Measurements from ENCODE around the gene IMPDH2.
A peak's percentile ranks its signal among the peaks of the same experiment; 100 is the strongest.

Gene IMPDH2

GRCh38 chr3:48997102-48997635 is 32.0 kb downstream of the IMPDH2 start:
- TF ChIP-seq CTCF (IDR thresholded peaks at IDR 0.05; ENCODE audit: low read depth, low read length), result no peak
- no peak overlapping the region for H3K4me3 ChIP-seq (ENCODE audit: low read depth, low read length)

- TF ChIP-seq CTCF (IDR thresholded peaks at IDR 0.05; ENCODE audit: low read depth, low read length), result no peak
- H3K4me3 ChIP-seq (ENCODE audit: low read depth, low read length), result no peak overlapping the region
Measured at GRCh38 chr3:48996640-48997039, 32.6 kb downstream of the IMPDH2 start.

GRCh38 chr3:48993834-48994233 is 35.4 kb downstream of the IMPDH2 start:
- TF ChIP-seq CTCF (IDR thresholded peaks at IDR 0.05; ENCODE audit: low read depth, low read length), result no peak
- H3K4me3 ChIP-seq (ENCODE audit: low read depth, low read length), result no peak overlapping the region

GRCh38 chr3:48991851-48992545 is 37.2 kb downstream of the IMPDH2 start:
- no peak for TF ChIP-seq CTCF (IDR thresholded peaks at IDR 0.05; ENCODE audit: low read depth, low read length)
- 0 out of 2 replicates have a peak overlapping the region, but pooled peaks have one; percentile 0 for H3K4me3 ChIP-seq (ENCODE audit: low read depth, low read length)

GRCh38 chr3:48990636-48991469 is 38.3 kb downstream of the IMPDH2 start:
- H3K4me3 ChIP-seq (ENCODE audit: low read depth, low read length), result peak overlapping the region; percentile 80
- TF ChIP-seq CTCF (IDR thresholded peaks at IDR 0.05; ENCODE audit: low read depth, low read length), result no peak

- peak within 1 kb of the TSS; percentile 80 for H3K4me3 ChIP-seq (ENCODE audit: low read depth, low read length)
- peak; percentile 31 for TF ChIP-seq CTCF (IDR thresholded peaks at IDR 0.05; ENCODE audit: low read depth, low read length)
Measured at GRCh38 chr3:48989796-48990635, 39.2 kb downstream of the IMPDH2 start, which contains the start of gene P4HTM. TSS of gene P4HTM (plus strand) at chr3:48990241. CDS start at chr3:48990257, 16 bp downstream.

All from WI38 (cell line).